Measurements from ENCODE around the gene GRIA2. TPM values are rescaled to one million over a fixed set of nuclear protein-coding genes. Genes with fewer than 3 reads are reported as not detected.

GRIA2 gene
- total RNA-seq, 2 experiments from 2014 or later, result not detected

GRCh38 chr4:157303471-157303960 is 83.0 kb downstream of the GRIA2 start:
- no peak overlapping the region for H3K4me3 ChIP-seq (ENCODE audit: low read depth, low read length, poor library complexity, severe bottlenecking)
- ChIA-PET POLR2A (interaction anchor here (0.6 to 0.7 kb wide), 2 partner anchors 23 to 64 kb away, joined by 3 read pairs; no protein-coding TSS in a partner anchor), CTCF (ENCODE audit: unreplicated experiment) (no interaction called here)
- no peaks in the 10 kb centered on the region for H4K20me1 ChIP-seq (ENCODE audit: insufficient read depth, low read length)
- intact Hi-C loops (cut with micrococcal nuclease; ENCODE audit: unreplicated experiment), result no loop called here
- no peaks in the 10 kb centered on the region for H3K36me3 ChIP-seq (ENCODE audit: insufficient read depth, low read length)
- H3K9me3 ChIP-seq (ENCODE audit: low read length), result no peaks in the 10 kb centered on the region
- no peak for TF ChIP-seq EZH2phosphoT487 (IDR thresholded peaks at IDR 0.05; ENCODE audit: borderline replicate concordance, low read depth, low read length)
- TF ChIP-seq CTCF (conservative IDR thresholded peaks at IDR 0.05; ENCODE audit: low read length), result no peak
- no peaks in the 10 kb centered on the region for H3K9me2 ChIP-seq (ENCODE audit: insufficient read depth, low read length)
- no peak overlapping the region for H3K27ac ChIP-seq (ENCODE audit: low read depth, low read length, poor library complexity, severe bottlenecking)
- DNase-seq (ENCODE audit: low spot score), result no peak
- H3K4me1 ChIP-seq (ENCODE audit: insufficient read depth, low read length, poor library complexity, severe bottlenecking), result no peaks in the 10 kb centered on the region
- no peaks in the 10 kb centered on the region for H3K79me2 ChIP-seq (ENCODE audit: insufficient read depth, low read depth, low read length)
- no peak overlapping the region for H3K4me2 ChIP-seq (ENCODE audit: low read length)
- no peak overlapping the region for H2AFZ ChIP-seq (ENCODE audit: low read length)
- no TSS peak for BruUV-seq (replicated peaks)

- no peaks in the 10 kb centered on the region for H4K20me1 ChIP-seq (ENCODE audit: insufficient read depth, low read length)
- H3K27ac ChIP-seq (ENCODE audit: low read depth, low read length, poor library complexity, severe bottlenecking), result no peak overlapping the region
- no peak overlapping the region for H3K4me3 ChIP-seq (ENCODE audit: low read depth, low read length, poor library complexity, severe bottlenecking)
- ChIA-PET POLR2A (no interaction called here), CTCF (ENCODE audit: unreplicated experiment) (no interaction called here)
- no peaks in the 10 kb centered on the region for H3K79me2 ChIP-seq (ENCODE audit: insufficient read depth, low read depth, low read length)
- H3K36me3 ChIP-seq (ENCODE audit: insufficient read depth, low read length), result no peaks in the 10 kb centered on the region
- no peak overlapping the region for H3K4me2 ChIP-seq (ENCODE audit: low read length)
- no peaks in the 10 kb centered on the region for H3K4me1 ChIP-seq (ENCODE audit: insufficient read depth, low read length, poor library complexity, severe bottlenecking)
- TF ChIP-seq CTCF (conservative IDR thresholded peaks at IDR 0.05; ENCODE audit: low read length) (no peak), EZH2phosphoT487 (IDR thresholded peaks at IDR 0.05; ENCODE audit: borderline replicate concordance, low read depth, low read length) (no peak)
- no TSS peak for BruUV-seq (replicated peaks)
- DNase-seq (ENCODE audit: low spot score), result no peak
- H3K9me2 ChIP-seq (ENCODE audit: insufficient read depth, low read length), result no peaks in the 10 kb centered on the region
- no peaks in the 10 kb centered on the region for H3K9me3 ChIP-seq (ENCODE audit: low read length)
- intact Hi-C loops (cut with micrococcal nuclease; ENCODE audit: unreplicated experiment), result no loop called here
- H2AFZ ChIP-seq (ENCODE audit: low read length), result no peak overlapping the region
Observed at GRCh38 chr4:157304769-157305168, 84.2 kb downstream of the GRIA2 start.

- ChIA-PET POLR2A (interaction anchor here (0.6 to 0.7 kb wide), 2 partner anchors 41 to 361 kb away, joined by 3 read pairs; no protein-coding TSS in a partner anchor), CTCF (ENCODE audit: unreplicated experiment) (no interaction called here)
- Histone ChIP-seq H3K36me3 (ENCODE audit: insufficient read depth, low read length) (no peaks in the 10 kb centered on the region), H3K4me2 (ENCODE audit: low read length) (no peak overlapping the region), H3K9me2 (ENCODE audit: insufficient read depth, low read length) (no peaks in the 10 kb centered on the region), H2AFZ (ENCODE audit: low read length) (no peak overlapping the region), H3K9me3 (ENCODE audit: low read length) (no peaks in the 10 kb centered on the region), H3K4me1 (ENCODE audit: insufficient read depth, low read length, poor library complexity, severe bottlenecking) (no peaks in the 10 kb centered on the region), H3K4me3 (ENCODE audit: low read depth, low read length, poor library complexity, severe bottlenecking) (no peak overlapping the region), H4K20me1 (ENCODE audit: insufficient read depth, low read length) (no peaks in the 10 kb centered on the region), H3K79me2 (ENCODE audit: insufficient read depth, low read depth, low read length) (no peaks in the 10 kb centered on the region), H3K27ac (ENCODE audit: low read depth, low read length, poor library complexity, severe bottlenecking) (no peak overlapping the region)
- no peak for TF ChIP-seq CTCF (conservative IDR thresholded peaks at IDR 0.05; ENCODE audit: low read length)
- no peak for TF ChIP-seq EZH2phosphoT487 (IDR thresholded peaks at IDR 0.05; ENCODE audit: borderline replicate concordance, low read depth, low read length)
- DNase-seq (ENCODE audit: low spot score), result no peak
- intact Hi-C loops (cut with micrococcal nuclease; ENCODE audit: unreplicated experiment), result no loop called here
- no TSS peak for BruUV-seq (replicated peaks)
Observed at GRCh38 chr4:157312702-157313101, 92.2 kb downstream of the GRIA2 start.
